K562 (cell line): ENCODE results near the gene CRYBG1. TPM values are rescaled to one million over a fixed set of nuclear protein-coding genes. Genes with fewer than 3 reads are reported as not detected.

Source experiments
- ATAC-seq: fragments of 200-7000 bp; cut with Tn5 transposase; 3 replicates; pipeline ENCODE4 v1.9.1; 2020; ENCODE audit warnings: moderate library complexity
- BruUV-seq: library from RNA; stranded (reverse); fragments of 400-500 nt; replicated peaks from 2 replicates; lab custom pipeline; 2021; lab: Mats Ljungman, UMichigan
- CTCF ChIA-PET: fragments of 300-600 bp; formaldehyde crosslinking; extraction: SDS; loops from one replicate; lab custom pipeline; 2021; ENCODE audit warnings: low intra/inter-chr PET ratio; lab: Yijun Ruan, JAX
- POLR2A ChIA-PET: fragments of 300-600, 350-650 bp; sonication (Branson Sonifier 250); formaldehyde crosslinking; extraction: SDS; loops from one replicate; lab custom pipeline; 2021; ENCODE audit warnings: antibody characterized with exemption, inconsistent platforms; lab: Yijun Ruan, JAX
- DNase-seq, 4 experiments: peaks; one replicate each; pipeline versions ENCODE4 v3.0.0 to v3.0.0-alpha.2; 2011 to 2018; ENCODE audit warnings: low spot score in 3 of 4, mixed read lengths in 3 of 4; ENCODE audit errors: extremely low read depth in 1 of 4
- FAIRE-seq: peaks from 2 replicates; lab custom pipeline; 2011; peaks lifted over from hg19 to GRCh38; lab: Jason Lieb, UNC
- H2AFZ ChIP-seq: 2 replicates; pipeline ENCODE4 v1.6.0; 2011; ENCODE audit warnings: low read depth, low read length, control low read depth, inconsistent platforms
- H3K27ac ChIP-seq: fragments of 200-600 bp; 3 replicates; pipeline ENCODE4 v1.8.0; 2011; ENCODE audit warnings: low read depth, mild to moderate bottlenecking, control low read depth, inconsistent platforms, low read length, moderate library complexity, mixed read lengths; ENCODE audit errors: extremely low read depth
- H3K27me3 ChIP-seq, 2 experiments: fragments of 300-600 bp in 1 of 2; 2 replicates in 1 of 2; 3 replicates in 1 of 2; pipeline versions ENCODE4 v1.6.0 to v1.8.0; 2011; ENCODE audit warnings: inconsistent platforms in 2 of 2, low read length in 2 of 2, mild to moderate bottlenecking in 1 of 2, mixed read lengths in 1 of 2, moderate library complexity in 1 of 2; ENCODE audit not compliant: control insufficient read depth in 2 of 2, insufficient read depth in 2 of 2
- H3K36me3 ChIP-seq: fragments of 300-600 bp; 3 replicates; pipeline ENCODE4 v1.8.0; 2011; ENCODE audit warnings: mild to moderate bottlenecking, low read length, inconsistent platforms; ENCODE audit not compliant: control insufficient read depth, insufficient read depth
- H3K4me1 ChIP-seq, 2 experiments: fragments of 200-600 bp in 1 of 2; replicated peaks in 1 of 2; 2 replicates in 1 of 2; 3 replicates in 1 of 2; pipeline versions ENCODE4 v1.5.1 to v1.8.0; 2011; ENCODE audit warnings: inconsistent platforms in 2 of 2, low read length in 2 of 2, mild to moderate bottlenecking in 1 of 2, mixed read lengths in 1 of 2, moderate library complexity in 1 of 2; ENCODE audit not compliant: control insufficient read depth in 2 of 2, insufficient read depth in 2 of 2
- H3K4me2 ChIP-seq: 2 replicates; pipeline ENCODE4 v1.6.1; 2011; ENCODE audit warnings: low read length, control low read depth, inconsistent platforms, mixed read lengths; ENCODE audit not compliant: insufficient read depth
- H3K4me3 ChIP-seq: fragments of 200-600 bp; sonication (generic), shearing (Covaris generic); 2 replicates; pipeline ENCODE4 v1.5.1; 2016; ENCODE audit warnings: control low read depth, inconsistent platforms
- H3K79me2 ChIP-seq: fragments of 200-600 bp; 3 replicates; pipeline ENCODE4 v1.8.0; 2011; ENCODE audit warnings: low read length, inconsistent platforms; ENCODE audit not compliant: control insufficient read depth, insufficient read depth
- H3K9ac ChIP-seq, 2 experiments: 2 replicates each; pipeline versions ENCODE4 v1.6.0 to v1.6.1; 2011; ENCODE audit warnings: low read depth in 2 of 2, low read length in 2 of 2, control low read depth in 1 of 2, inconsistent platforms in 1 of 2, mild to moderate bottlenecking in 1 of 2, mixed read lengths in 1 of 2; ENCODE audit not compliant: insufficient read depth in 1 of 2
- H3K9me1 ChIP-seq: one replicate; pipeline ENCODE4 v1.6.0; 2011; ENCODE audit warnings: inconsistent platforms, mild to moderate bottlenecking, low read length, moderate library complexity; ENCODE audit not compliant: control insufficient read depth, insufficient read depth
- H3K9me3 ChIP-seq: replicated peaks from 2 replicates; pipeline ENCODE4 v1.5.1; 2011; ENCODE audit warnings: low read depth, low read length, inconsistent platforms; ENCODE audit not compliant: control insufficient read depth, insufficient read depth
- H4K20me1 ChIP-seq: replicated peaks from 2 replicates; pipeline ENCODE4 v1.6.1; 2011; ENCODE audit warnings: low read length, inconsistent platforms, mixed read lengths; ENCODE audit not compliant: control insufficient read depth, insufficient read depth
- CBX2 ChIP-seq: fragments of 200-600 bp; sonication (generic); IDR thresholded peaks from one replicate; pipeline ENCODE4 v1.6.1; 2012; ENCODE audit warnings: mild to moderate bottlenecking, low read length, inconsistent platforms; ENCODE audit not compliant: insufficient read depth, poor library complexity, severe bottlenecking
- CEBPG ChIP-seq, 3 experiments: fragments of 200-800 bp in 1 of 3; sonication (Bioruptor generic) in 1 of 3; sonication (generic) in 1 of 3; formaldehyde crosslinking in 1 of 3; IDR thresholded peaks in 2 of 3; conservative IDR thresholded peaks in 1 of 3; 2 replicates each; pipeline versions ENCODE4 v1.6.1 to v1.8.0; 2016 to 2022; ENCODE audit warnings: missing compliant biosample characterization in 2 of 3, missing genetic modification characterization in 2 of 3, mild to moderate bottlenecking in 1 of 3, missing genetic modification reagents in 1 of 3
- DEAF1 ChIP-seq: fragments of 450-650 bp; formaldehyde crosslinking; IDR thresholded peaks from 2 replicates; pipeline ENCODE4 v1.4.0; 2020; ENCODE audit warnings: mild to moderate bottlenecking, moderate library complexity
- ETV5 ChIP-seq: sonication (generic); formaldehyde crosslinking; IDR thresholded peaks from 2 replicates; pipeline ENCODE4 v1.4.0; 2020; ENCODE audit warnings: low read depth, mild to moderate bottlenecking, missing genetic modification reagents
- MEF2D ChIP-seq: conservative IDR thresholded peaks from 2 replicates; pipeline ENCODE4 v1.6.1; 2016; ENCODE audit warnings: low read depth, missing genetic modification characterization, missing compliant biosample characterization
- PCBP2 ChIP-seq: fragments of 200-400 bp; formaldehyde crosslinking; IDR thresholded peaks from 2 replicates; pipeline ENCODE4 v1.6.1; 2018; ENCODE audit warnings: low read length, low read depth, mild to moderate bottlenecking, moderate library complexity; ENCODE audit not compliant: poor library complexity, severe bottlenecking
- POLR2H ChIP-seq: IDR thresholded peaks from 2 replicates; pipeline ENCODE4 v1.6.1; 2016; ENCODE audit warnings: missing genetic modification characterization, low read depth, mild to moderate bottlenecking, control low read depth, missing compliant biosample characterization, moderate library complexity
- PPARD ChIP-seq: fragments of 250-450 bp; sonication (Bioruptor Pico); IDR thresholded peaks from 2 replicates; pipeline ENCODE4 v1.8.0; 2022; ENCODE audit warnings: inconsistent platforms, mild to moderate bottlenecking, moderate library complexity
- SRF ChIP-seq, 2 experiments: fragments of 250-450, 450-650 bp in 1 of 2; sonication (Bioruptor Pico) in 1 of 2; sonication (generic) in 1 of 2; formaldehyde crosslinking; IDR thresholded peaks; 2 replicates each; pipeline versions ENCODE4 v1.5.0 to v1.5.1; 2020 to 2022; ENCODE audit warnings: mild to moderate bottlenecking in 1 of 2, missing genetic modification reagents in 1 of 2
- TOE1 ChIP-seq, 2 experiments: fragments of 450-650 bp in 1 of 2; sonication (generic) in 1 of 2; formaldehyde crosslinking in 1 of 2; IDR thresholded peaks; 2 replicates each; pipeline versions ENCODE4 v1.7.1 to v1.8.0; 2016 to 2022; ENCODE audit warnings: borderline replicate concordance in 2 of 2, mild to moderate bottlenecking in 2 of 2, antibody characterized with exemption in 1 of 2, inconsistent platforms in 1 of 2, low read depth in 1 of 2, missing genetic modification reagents in 1 of 2, moderate library complexity in 1 of 2
- USF1 ChIP-seq: sonication (generic); formaldehyde crosslinking; IDR thresholded peaks from 2 replicates; pipeline ENCODE4 v1.9.0; 2022; ENCODE audit warnings: mild to moderate bottlenecking, missing genetic modification reagents
- XRCC5 ChIP-seq: fragments of 200-400 bp; formaldehyde crosslinking; IDR thresholded peaks from 2 replicates; pipeline ENCODE4 v1.6.1; 2017; ENCODE audit warnings: low read depth, mild to moderate bottlenecking, low read length
- ZBTB43 ChIP-seq: sonication (generic); formaldehyde crosslinking; IDR thresholded peaks from 2 replicates; pipeline ENCODE4 v1.8.0; 2023; ENCODE audit warnings: mild to moderate bottlenecking, missing genetic modification reagents
- ZBTB8A ChIP-seq: fragments of 450-650 bp; IDR thresholded peaks from 2 replicates; pipeline ENCODE4 v1.6.1; 2018; ENCODE audit warnings: mild to moderate bottlenecking, moderate library complexity; ENCODE audit not compliant: partially characterized antibody
- ZKSCAN1 ChIP-seq: fragments of 150-350 bp; IDR thresholded peaks from 2 replicates; pipeline ENCODE4 v1.6.1; 2016; ENCODE audit warnings: low read depth, low read length
- whole genome bisulfite sequencing: fragments of 100-300 bp; shearing (Covaris generic); methylation state at CpG from one replicate; pipeline ENCODE4 v1.1.6; 2016; ENCODE audit warnings: low coverage, mixed read lengths; ENCODE audit not compliant: insufficient coverage; ENCODE audit errors: missing lambda C conversion rate; 5-methylcytosine and 5-hydroxymethylcytosine counted together
- in situ Hi-C: fragments of 300-500 bp; cut with MboI; formaldehyde crosslinking; loops from 4 replicates; pipeline ENCODE4 v1.15.0; 2018; ENCODE audit warnings: inconsistent platforms, mixed read lengths
- intact Hi-C: fragments of 100-400 bp; cut with micrococcal nuclease; formaldehyde crosslinking; loops from 2 replicates; pipeline ENCODE4 v1.14.2; 2022
- polyA plus RNA-seq, 8 experiments: library from polyadenylated mRNA; depleted of rRNA in 4 of 8; stranded (reverse) in 5 of 8; unstranded in 3 of 8; fragments of >200 nt; fragmentation: Nextera tagmentation in 2 of 8; fragmentation: Illumina TruSeq in 1 of 8; extraction: Ambion mirVana in 2 of 8; extraction: Trizol in 1 of 8; gene quantifications; 2 replicates each; pipeline versions ENCODE4 v1.2.1 to v1.2.3, GENCODE V29; 2011 to 2014; ENCODE audit warnings: inconsistent platforms in 1 of 8, missing spikeins in 1 of 8
- total RNA-seq, 7 experiments: library from RNA; depleted of rRNA in 6 of 7; stranded (reverse); fragments of >200 nt in 6 of 7; fragmentation: Illumina TruSeq in 2 of 7; extraction: Trizol in 2 of 7; gene quantifications; 2 replicates each; pipeline versions ENCODE4 v1.2.1 to v1.2.3, GENCODE V29; 2011 to 2021; ENCODE audit warnings: low replicate concordance in 1 of 7

The CRYBG1 gene
- total and polyA plus RNA-seq, 9 of the 15 experiments (the other 6 are each of a cell fraction or from before 2014, with no cell fraction given), result 0.07 to 0.47 (median 0.11) TPM

- no peak for TF ChIP-seq ZKSCAN1
- no peak for TF ChIP-seq ZBTB43 (CRISPR knock-in tag)
- no peak for TF ChIP-seq PCBP2
Measured at GRCh38 chr6:106360989-106361430, 493 bp downstream of the CRYBG1 start (continued).

- BruUV-seq, result no TSS peak
- no peak overlapping the region for H3K4me3 ChIP-seq
- CTCF ChIA-PET, result no interaction called here
- H3K4me1 ChIP-seq, result peaks cover 0 to 13% of the 10 kb centered on the region in 2 experiments; a peak in 3 of 5 replicates
- H3K9ac ChIP-seq, result no peak overlapping the region
- POLR2A ChIA-PET, result no interaction called here
- in situ Hi-C loops (no loop called here), intact Hi-C loops (no loop called here)
- H4K20me1 ChIP-seq, result no peaks in the 10 kb centered on the region
- H3K9me3 ChIP-seq, result no peaks in the 10 kb centered on the region
- H3K4me2 ChIP-seq, result no peak overlapping the region
- ATAC-seq (no peak), FAIRE-seq (no peak), DNase-seq (no peak)
- H2AFZ ChIP-seq, result no peak overlapping the region
- 0% methylated on average over 3 of the region's 3 CpGs for WGBS
- peaks cover 7 to 22% of the 10 kb centered on the region in 2 experiments; a peak in 3 of 5 replicates for H3K27me3 ChIP-seq
- no peaks in the 10 kb centered on the region for H3K79me2 ChIP-seq
- no peak overlapping the region for H3K27ac ChIP-seq
- H3K9me1 ChIP-seq, result no peaks in the 10 kb centered on the region
- H3K36me3 ChIP-seq, result no peaks in the 10 kb centered on the region
- no peak for TF ChIP-seq ETV5 (CRISPR knock-in tag)
- no peak for TF ChIP-seq CEBPG (CRISPR knock-in tag; IDR thresholded peaks at IDR 0.05)
- no peak for TF ChIP-seq CEBPG (tag; conservative IDR thresholded peaks at IDR 0.05 in 1 of 2, IDR thresholded peaks at IDR 0.05 in 1 of 2)
- TF ChIP-seq POLR2H (tag), result no peak
- TF ChIP-seq SRF (CRISPR knock-in tag; IDR thresholded peaks at IDR 0.05), result no peak
- no peak for TF ChIP-seq USF1 (CRISPR knock-in tag)
- TF ChIP-seq PPARD (CRISPR knock-in tag), result no peak
- TF ChIP-seq XRCC5, result no peak
- no peak for TF ChIP-seq CBX2
- no peak for TF ChIP-seq DEAF1 (CRISPR knock-in tag)
- TF ChIP-seq TOE1 (IDR thresholded peaks at IDR 0.05; ENCODE audit: borderline replicate concordance), result no peak
- no peak for TF ChIP-seq TOE1 (CRISPR knock-in tag; IDR thresholded peaks at IDR 0.05; ENCODE audit: borderline replicate concordance, low read depth)
- TF ChIP-seq ZBTB8A, result no peak
- no peak for TF ChIP-seq MEF2D (tag)
Measured at GRCh38 chr6:106363401-106364138, 3.1 kb downstream of the CRYBG1 start.
